WI38 (cell line): ENCODE data around the gene CPLX4.

Experiments
- H3K4me3 ChIP-seq: 2 replicates; pipeline ENCODE4 v1.5.1; 2011; ENCODE audit warnings: low read depth, mild to moderate bottlenecking, control low read depth, low read length
- CTCF ChIP-seq: IDR thresholded peaks from 2 replicates; pipeline ENCODE4 v1.5.1; 2012; ENCODE audit warnings: low read depth, mild to moderate bottlenecking, control low read depth, low read length

The CPLX4 gene

GRCh38 chr18:59249199-59249774, 69.2 kb downstream of the CPLX4 start:
- H3K4me3 ChIP-seq = no peak overlapping the region
- TF ChIP-seq CTCF = peak; percentile 66

- no peak for TF ChIP-seq CTCF
- no peak overlapping the region for H3K4me3 ChIP-seq
These were observed 71.7 kb downstream of the CPLX4 start for GRCh38 chr18:59246796-59247195.
